Upper lobe of right lung (tissue), 1 donor: ENCODE measurements around the gene TM7SF2. TPM values are rescaled to one million over a fixed set of nuclear protein-coding genes. Genes with fewer than 3 reads are reported as not detected.
A peak's percentile ranks its signal among the peaks of the same experiment; 100 is the strongest.

Experiments used
- ATAC-seq: fragments of 200-7000 bp; cut with Tn5 transposase; one replicate; pipeline ENCODE4 v1.9.1; 2020; ENCODE audit warnings: mild to moderate bottlenecking, moderate library complexity
- DNase-seq: peaks from one replicate; pipeline ENCODE4 v3.0.0-alpha.2; 2020
- H3K27ac ChIP-seq: fragments of 200-600 bp; one replicate; pipeline ENCODE4 v1.8.0; 2022
- H3K27me3 ChIP-seq: fragments of 200-600 bp; one replicate; pipeline ENCODE4 v1.8.0; 2022; ENCODE audit warnings: mild to moderate bottlenecking
- H3K36me3 ChIP-seq: fragments of 200-600 bp; one replicate; pipeline ENCODE4 v1.8.0; 2022
- H3K4me1 ChIP-seq: fragments of 200-600 bp; one replicate; pipeline ENCODE4 v1.8.0; 2022
- H3K4me3 ChIP-seq: fragments of 200-600 bp; one replicate; pipeline ENCODE4 v1.8.0; 2022; ENCODE audit warnings: mild to moderate bottlenecking
- H3K9me3 ChIP-seq: fragments of 200-600 bp; one replicate; pipeline ENCODE4 v1.8.0; 2022
- intact Hi-C: fragments of 100-400 bp; cut with DNase I; formaldehyde crosslinking; loops from one replicate; pipeline ENCODE4 v1.11.0; 2022
- total RNA-seq: library from RNA; stranded (reverse); fragmentation: NEBNext Ultra II Directional; extraction: Animal tissue kit (Norgen Biotek cat#: 25700); gene quantifications from one replicate; pipeline ENCODE4 v1.2.1, GENCODE V29; 2021
- TF ChIP-seq, protein P1 (sequence below): fragments of 200-600 bp; IDR thresholded peaks from one replicate; pipeline ENCODE4 v1.8.0; 2022; ENCODE audit warnings: antibody characterized with exemption
- donor health status: DM: no; HTN: yes; CAD: no; lungs with severe emphysema.

Gene TM7SF2
- total RNA-seq, 1 donor from 2014 or later, result 39.0 TPM

DNA sequence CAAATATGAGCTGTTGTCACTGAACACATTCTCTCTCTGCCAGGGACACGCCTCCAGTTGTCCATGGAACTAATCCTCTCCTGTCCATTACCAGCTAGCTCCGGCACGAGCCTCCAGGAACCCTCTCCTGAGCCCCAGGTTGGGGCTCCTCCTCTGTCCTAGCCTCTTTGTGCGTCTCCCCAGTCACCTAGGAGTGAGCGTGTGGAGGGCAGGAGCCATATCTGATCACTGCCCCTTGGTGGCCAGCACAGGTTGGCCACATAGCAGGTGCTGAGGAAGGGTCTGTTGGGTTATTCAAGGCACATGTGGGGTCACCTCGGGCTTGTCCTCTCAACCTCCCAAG lies 20.2 kb downstream of the TM7SF2 start:
- ATAC-seq (no peak), DNase-seq (no peak)
- no peak overlapping the region for H3K4me3 ChIP-seq
- no peaks in the 10 kb centered on the region for H3K27me3 ChIP-seq
- H3K27ac ChIP-seq, result no peak overlapping the region
- peaks cover 24% of the 10 kb centered on the region for H3K4me1 ChIP-seq
- TF ChIP-seq, protein P1, sequence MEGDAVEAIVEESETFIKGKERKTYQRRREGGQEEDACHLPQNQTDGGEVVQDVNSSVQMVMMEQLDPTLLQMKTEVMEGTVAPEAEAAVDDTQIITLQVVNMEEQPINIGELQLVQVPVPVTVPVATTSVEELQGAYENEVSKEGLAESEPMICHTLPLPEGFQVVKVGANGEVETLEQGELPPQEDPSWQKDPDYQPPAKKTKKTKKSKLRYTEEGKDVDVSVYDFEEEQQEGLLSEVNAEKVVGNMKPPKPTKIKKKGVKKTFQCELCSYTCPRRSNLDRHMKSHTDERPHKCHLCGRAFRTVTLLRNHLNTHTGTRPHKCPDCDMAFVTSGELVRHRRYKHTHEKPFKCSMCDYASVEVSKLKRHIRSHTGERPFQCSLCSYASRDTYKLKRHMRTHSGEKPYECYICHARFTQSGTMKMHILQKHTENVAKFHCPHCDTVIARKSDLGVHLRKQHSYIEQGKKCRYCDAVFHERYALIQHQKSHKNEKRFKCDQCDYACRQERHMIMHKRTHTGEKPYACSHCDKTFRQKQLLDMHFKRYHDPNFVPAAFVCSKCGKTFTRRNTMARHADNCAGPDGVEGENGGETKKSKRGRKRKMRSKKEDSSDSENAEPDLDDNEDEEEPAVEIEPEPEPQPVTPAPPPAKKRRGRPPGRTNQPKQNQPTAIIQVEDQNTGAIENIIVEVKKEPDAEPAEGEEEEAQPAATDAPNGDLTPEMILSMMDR, result no peak
- H3K36me3 ChIP-seq, result peaks cover 60% of the 10 kb centered on the region
- H3K9me3 ChIP-seq, result no peaks in the 10 kb centered on the region
- intact Hi-C loops, result no loop called here

- Histone ChIP-seq H3K9me3 (no peaks in the 10 kb centered on the region), H3K4me1 (peaks cover 24% of the 10 kb centered on the region), H3K36me3 (peaks cover 54% of the 10 kb centered on the region)
These were observed 20.7 kb downstream of the TM7SF2 start for GRCh38 chr11:65132238-65132987.

DNA sequence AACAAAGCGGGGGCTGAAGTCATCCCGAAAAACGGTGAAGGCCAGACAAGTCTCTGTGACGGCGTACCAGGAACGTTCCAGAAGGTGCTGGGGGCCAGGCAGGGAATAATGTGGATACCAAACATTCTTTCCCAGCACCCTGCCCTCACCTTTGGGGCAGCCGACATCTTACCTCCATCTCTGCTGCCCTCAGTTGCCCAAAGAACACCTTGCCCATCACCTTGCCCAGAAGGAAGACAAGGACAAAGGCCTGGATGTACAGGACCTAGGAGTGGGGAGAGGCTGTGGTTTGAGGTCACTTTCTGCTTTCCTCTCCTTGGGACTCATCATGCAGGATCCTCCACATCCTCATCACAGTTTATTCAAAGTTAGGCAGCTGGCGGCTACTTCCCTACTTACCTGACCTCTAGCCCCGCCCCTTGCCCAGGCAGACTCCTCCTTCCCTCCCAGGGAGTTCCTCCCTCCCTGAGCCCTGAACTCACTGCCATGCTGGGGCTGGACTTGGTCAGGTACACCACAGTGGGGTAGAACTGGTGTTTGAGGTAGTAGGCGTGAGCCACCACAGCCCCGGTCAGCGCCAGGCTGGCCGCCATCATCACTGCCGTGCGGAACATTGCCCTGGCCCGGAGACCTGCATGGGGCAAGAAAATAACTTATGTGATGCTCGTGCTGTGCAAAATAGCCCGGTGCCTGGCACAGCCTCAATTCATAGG lies 21.5 kb downstream of the TM7SF2 start:
- Histone ChIP-seq H3K27ac (peak overlapping the region; percentile 100), H3K4me3 (peak overlapping the region; percentile 95), H3K36me3 (peaks cover 47% of the 10 kb centered on the region), H3K27me3 (no peaks in the 10 kb centered on the region), H3K9me3 (no peaks in the 10 kb centered on the region), H3K4me1 (peaks cover 24% of the 10 kb centered on the region)
- TF ChIP-seq, protein P1, result no peak
- intact Hi-C loops, result no loop called here
- DNase-seq, result peak; percentile 87
- ATAC-seq, result peak; percentile 42

More at GRCh38 chr11:65132238-65132987, 20.7 kb downstream of the TM7SF2 start:
- ATAC-seq, result no peak
- no peak for DNase-seq
- intact Hi-C loops, result no loop called here
- TF ChIP-seq, protein P1, result no peak
- Histone ChIP-seq H3K27me3 (no peaks in the 10 kb centered on the region), H3K4me3 (peak overlapping the region; percentile 95), H3K27ac (peak overlapping the region; percentile 1)

GRCh38 chr11:65133724-65134123 lies 22.1 kb downstream of the TM7SF2 start:
- no peaks in the 10 kb centered on the region for H3K27me3 ChIP-seq
- peak overlapping the region; percentile 100 for H3K27ac ChIP-seq
- H3K9me3 ChIP-seq, result no peaks in the 10 kb centered on the region
- H3K36me3 ChIP-seq, result peaks cover 41% of the 10 kb centered on the region
- H3K4me1 ChIP-seq, result peaks cover 24% of the 10 kb centered on the region
- ATAC-seq, result no peak
- TF ChIP-seq, protein P1, result no peak
- peak overlapping the region; percentile 95 for H3K4me3 ChIP-seq
- peak; percentile 69 for DNase-seq
- intact Hi-C loops, result no loop called here

- Histone ChIP-seq H3K36me3 (peaks cover 35% of the 10 kb centered on the region), H3K4me3 (peak within 1 kb of the TSS; percentile 95), H3K9me3 (no peaks in the 10 kb centered on the region), H3K27ac (peak within 1 kb of the TSS; percentile 100), H3K27me3 (no peaks in the 10 kb centered on the region), H3K4me1 (peaks cover 24% of the 10 kb centered on the region)
- intact Hi-C loops, result no loop called here
- TF ChIP-seq, protein P1, result no peak
- DNase-seq, result peak; percentile 96
- peak; percentile 89 for ATAC-seq
These were observed 22.7 kb downstream of the TM7SF2 start, which contains the start of gene SYVN1 for GRCh38 chr11:65134240-65134951. Gene SYVN1 (minus strand): TSS chr11:65134519. CDS start chr11:65133601, 918 bp downstream.
